ENCODE measurements around the gene RTKN2. TPM values are rescaled to one million over a fixed set of nuclear protein-coding genes. Genes with fewer than 3 reads are reported as not detected.

The RTKN2 gene
- total RNA-seq, 1 experiment from 2014 or later = 20.2 TPM

Other genes starting within 250 kb of the RTKN2 start
- 10.8 and 11.0 TPM in 2 replicates for gene ZNF365, start 105.5 kb upstream of the RTKN2 start, total RNA-seq (2014; rRNA removed; shearing (Covaris generic))

Measured in A172 (cell line).